Hepatocyte (in vitro differentiated cells): Measurements from ENCODE around the gene TLR3. TPM values are rescaled to one million over a fixed set of nuclear protein-coding genes. Genes with fewer than 3 reads are reported as not detected.

Source experiments
- DNase-seq: peaks from one replicate; pipeline ENCODE4 v3.0.0-alpha.2; 2016; ENCODE audit warnings: low spot score
- H2AFZ ChIP-seq: fragments of 200-600 bp; sonication (generic); 2 replicates; pipeline ENCODE4 v1.6.0; 2016; ENCODE audit warnings: antibody characterized with exemption, mild to moderate bottlenecking
- H3K27ac ChIP-seq: fragments of 200-600 bp; sonication (generic); 2 replicates; pipeline ENCODE4 v1.5.1; 2016; ENCODE audit warnings: mild to moderate bottlenecking
- H3K27me3 ChIP-seq: fragments of 200-600 bp; sonication (generic); 2 replicates; pipeline ENCODE4 v1.6.1; 2016
- H3K36me3 ChIP-seq: fragments of 200-600 bp; sonication (generic); replicated peaks from 2 replicates; pipeline ENCODE4 v1.5.1; 2016; ENCODE audit warnings: low read depth; ENCODE audit not compliant: insufficient read depth
- H3K4me1 ChIP-seq: fragments of 200-600 bp; sonication (generic); 2 replicates; pipeline ENCODE4 v1.5.1; 2016; ENCODE audit warnings: mild to moderate bottlenecking, moderate library complexity; ENCODE audit not compliant: insufficient read depth
- H3K4me2 ChIP-seq: fragments of 200-600 bp; sonication (generic); 2 replicates; pipeline ENCODE4 v1.6.0; 2016
- H3K4me3 ChIP-seq: fragments of 200-600 bp; sonication (generic); 2 replicates; pipeline ENCODE4 v1.5.1; 2016; ENCODE audit warnings: mild to moderate bottlenecking
- H3K79me2 ChIP-seq: fragments of 200-600 bp; sonication (generic); 2 replicates; pipeline ENCODE4 v1.6.0; 2017; ENCODE audit warnings: mild to moderate bottlenecking
- H3K9me2 ChIP-seq: fragments of 200-600 bp; sonication (generic); replicated peaks from 2 replicates; pipeline ENCODE4 v1.6.0; 2017; ENCODE audit warnings: mild to moderate bottlenecking; ENCODE audit not compliant: insufficient read depth
- H3K9me3 ChIP-seq: fragments of 200-600 bp; sonication (generic); 2 replicates; pipeline ENCODE4 v1.5.1; 2016; ENCODE audit warnings: low read depth, mild to moderate bottlenecking
- H4K20me1 ChIP-seq: fragments of 200-600 bp; sonication (generic); 2 replicates; pipeline ENCODE4 v1.6.0; 2016; ENCODE audit warnings: mild to moderate bottlenecking; ENCODE audit not compliant: insufficient read depth, poor library complexity, severe bottlenecking
- CTCF ChIP-seq: fragments of 200-600 bp; sonication (generic); IDR thresholded peaks from 2 replicates; pipeline ENCODE4 v1.5.1; 2016; ENCODE audit warnings: antibody characterized with exemption, mild to moderate bottlenecking; ENCODE audit not compliant: poor library complexity
- EZH2 ChIP-seq: fragments of 200-600 bp; sonication (generic); IDR thresholded peaks from 2 replicates; pipeline ENCODE4 v1.6.1; 2016; ENCODE audit warnings: antibody characterized with exemption, mild to moderate bottlenecking, borderline replicate concordance
- EZH2phosphoT487 ChIP-seq: fragments of 200-600 bp; sonication (generic); IDR thresholded peaks from one replicate; pipeline ENCODE4 v1.6.1; 2018; ENCODE audit warnings: antibody characterized with exemption, mild to moderate bottlenecking, low read depth, moderate library complexity; ENCODE audit not compliant: unreplicated experiment, severe bottlenecking
- WGBS: methylation state at CpG from one replicate; pipeline ENCODE4 v1.1.6; 2016; ENCODE audit warnings: low lambda C conversion rate; ENCODE audit errors: missing lambda C conversion rate; 5-methylcytosine and 5-hydroxymethylcytosine counted together
- polyA plus RNA-seq: library from polyadenylated mRNA; unstranded; fragments of >200 nt; fragmentation: Nextera tagmentation; extraction: Ambion mirVana; gene quantifications from 2 replicates; pipeline ENCODE4 v1.2.1, GENCODE V29; 2016
- total RNA-seq: library from RNA; depleted of rRNA; stranded (reverse); fragments of >200 nt; gene quantifications from 2 replicates; pipeline ENCODE4 v1.2.3, GENCODE V29; 2014

Gene TLR3
- total and polyA plus RNA-seq, 2 experiments from 2014 or later: 1.6 to 7.3 TPM

DNA sequence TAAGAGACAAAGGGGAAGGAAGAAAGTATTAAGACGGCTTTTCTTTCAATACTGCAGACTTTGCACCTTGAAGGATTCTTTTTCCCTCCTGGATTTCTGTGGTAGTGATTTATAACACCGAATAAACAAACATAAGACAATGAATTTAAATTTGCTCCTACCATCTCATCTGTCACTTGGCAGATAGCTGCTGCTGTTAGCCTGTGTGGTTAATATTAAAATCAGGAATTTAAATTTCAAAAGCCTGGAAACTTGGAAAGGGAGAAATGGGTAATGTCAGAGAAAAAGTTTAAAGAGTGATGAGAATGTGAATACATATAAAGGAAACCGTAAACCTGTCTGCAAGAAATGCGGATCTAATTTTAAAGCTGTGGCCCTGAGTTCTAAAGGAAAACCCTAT lies 39.0 kb downstream of the TLR3 start:
- no peak overlapping the region for H3K4me3 ChIP-seq
- no peaks in the 10 kb centered on the region for H3K36me3 ChIP-seq
- no peaks in the 10 kb centered on the region for H3K4me1 ChIP-seq
- DNase-seq: no peak
- WGBS: 76% methylated on average over 4 of the region's 4 CpGs
- H3K9me2 ChIP-seq: no peaks in the 10 kb centered on the region
- no peak overlapping the region for H2AFZ ChIP-seq
- TF ChIP-seq CTCF: no peak
- TF ChIP-seq EZH2phosphoT487: no peak
- TF ChIP-seq EZH2: no peak
- no peaks in the 10 kb centered on the region for H3K79me2 ChIP-seq
- H4K20me1 ChIP-seq: no peaks in the 10 kb centered on the region
- H3K27me3 ChIP-seq: peaks cover 6% of the 10 kb centered on the region
- H3K4me2 ChIP-seq: no peak overlapping the region
- no peak overlapping the region for H3K27ac ChIP-seq
- no peaks in the 10 kb centered on the region for H3K9me3 ChIP-seq

- H3K4me2 ChIP-seq: no peak overlapping the region
- no peaks in the 10 kb centered on the region for H3K4me1 ChIP-seq
- no peaks in the 10 kb centered on the region for H3K9me3 ChIP-seq
- TF ChIP-seq EZH2 (no peak), CTCF (no peak), EZH2phosphoT487 (no peak)
- H3K79me2 ChIP-seq: no peaks in the 10 kb centered on the region
- H3K27me3 ChIP-seq: peaks cover 6% of the 10 kb centered on the region
- H3K9me2 ChIP-seq: no peaks in the 10 kb centered on the region
- H3K4me3 ChIP-seq: no peak overlapping the region
- no peak overlapping the region for H3K27ac ChIP-seq
- no peaks in the 10 kb centered on the region for H3K36me3 ChIP-seq
- H4K20me1 ChIP-seq: no peaks in the 10 kb centered on the region
- no peak overlapping the region for H2AFZ ChIP-seq
- WGBS: 87% methylated on average over 3 of the region's 3 CpGs
- DNase-seq: no peak
These were observed 39.4 kb downstream of the TLR3 start for GRCh38 chr4:186108391-186108790.

GRCh38 chr4:186109245-186109644 lies 40.3 kb downstream of the TLR3 start:
- 85% methylated on average over 4 of the region's 4 CpGs for WGBS
- no peak for TF ChIP-seq CTCF
- H3K27ac ChIP-seq: no peak overlapping the region
- H3K9me2 ChIP-seq: no peaks in the 10 kb centered on the region
- no peaks in the 10 kb centered on the region for H3K9me3 ChIP-seq
- H3K79me2 ChIP-seq: no peaks in the 10 kb centered on the region
- no peaks in the 10 kb centered on the region for H4K20me1 ChIP-seq
- H3K4me1 ChIP-seq: no peaks in the 10 kb centered on the region
- DNase-seq: no peak
- no peaks in the 10 kb centered on the region for H3K36me3 ChIP-seq
- H3K4me3 ChIP-seq: no peak overlapping the region
- H2AFZ ChIP-seq: no peak overlapping the region
- H3K4me2 ChIP-seq: no peak overlapping the region
- peaks cover 3% of the 10 kb centered on the region for H3K27me3 ChIP-seq

DNA sequence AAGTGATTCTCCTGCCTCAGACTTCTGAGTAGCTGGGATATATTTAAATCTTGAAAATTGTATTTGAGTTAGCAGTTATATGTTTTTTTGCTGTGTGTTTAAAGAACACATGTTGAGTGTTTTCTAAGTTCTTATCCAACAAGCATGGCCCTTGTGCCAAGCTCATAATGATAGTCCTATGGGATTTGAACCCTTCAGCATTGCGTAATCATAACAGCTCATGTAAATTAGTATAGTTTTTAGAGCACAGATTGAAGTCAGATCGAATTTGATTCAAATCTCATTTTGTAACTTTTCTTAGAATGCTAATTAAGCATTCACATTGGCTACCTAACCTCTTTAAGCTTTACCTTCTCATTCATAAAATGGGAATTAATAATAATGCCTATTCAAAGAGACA lies 47.7 kb downstream of the TLR3 start:
- no peaks in the 10 kb centered on the region for H3K36me3 ChIP-seq
- H3K4me1 ChIP-seq: no peaks in the 10 kb centered on the region
- no peak for DNase-seq
- no peak for TF ChIP-seq EZH2phosphoT487
- TF ChIP-seq EZH2: no peak
- TF ChIP-seq CTCF: no peak
- 98% methylated on average over 2 of the region's 2 CpGs for WGBS
- H3K79me2 ChIP-seq: no peaks in the 10 kb centered on the region
- no peak overlapping the region for H2AFZ ChIP-seq
- H3K27ac ChIP-seq: no peak overlapping the region
- H3K9me2 ChIP-seq: no peaks in the 10 kb centered on the region
- H3K4me2 ChIP-seq: no peak overlapping the region
- no peaks in the 10 kb centered on the region for H3K9me3 ChIP-seq
- no peak overlapping the region for H3K4me3 ChIP-seq
- H3K27me3 ChIP-seq: no peaks in the 10 kb centered on the region
- no peaks in the 10 kb centered on the region for H4K20me1 ChIP-seq
